Naive thymus-derived CD8-positive, alpha-beta T cell (primary cell): Measurements from ENCODE around the gene MIPEP. TPM values are rescaled to one million over a fixed set of nuclear protein-coding genes. Genes with fewer than 3 reads are reported as not detected.
"Not testable (repeated sequence)": the region's sequence is repeated elsewhere in the genome, so short reads cannot be mapped to it uniquely, and the experiment has no call there.

Source experiments
- ATAC-seq, 2 donors: fragments of 150-1000 bp; cut with Tn5 transposase in 1 of 2; sonication (Bioruptor Pico), chemical (Tn5 transposase) in 1 of 2; 1 replicate in 1 of 2; 2 replicates in 1 of 2; pipeline ENCODE4 v1.10.0; 2021; ENCODE audit warnings: mild to moderate bottlenecking in 2 of 2, moderate library complexity in 2 of 2
- POLR2A ChIA-PET: fragments of 350-600 bp; sonication (Branson Sonifier 250); formaldehyde crosslinking; loops from one replicate; lab custom pipeline; 2021; ENCODE audit warnings: antibody characterized with exemption; lab: Charles Lee
- DNase-seq, 10 donors: peaks; one replicate each; pipeline versions ENCODE4 v3.0.0 to v3.0.0-alpha.2; 2020 to 2022
- H3K27ac Mint-ChIP-seq, 10 donors: one replicate each; pipeline ENCODE4 v1.8.0; 2020 to 2022; ENCODE audit warnings: mild to moderate bottlenecking in 10 of 10, mixed read lengths in 10 of 10, moderate library complexity in 4 of 10, inconsistent platforms in 1 of 10
- H3K27me3 Mint-ChIP-seq, 5 donors: one replicate each; pipeline ENCODE4 v1.8.0; 2021 to 2022; ENCODE audit warnings: mixed read lengths in 5 of 5
- H3K36me3 Mint-ChIP-seq, 3 donors: one replicate each; pipeline ENCODE4 v1.8.0; 2020 to 2022; ENCODE audit warnings: mixed read lengths in 3 of 3, mild to moderate bottlenecking in 2 of 3, inconsistent platforms in 1 of 3
- H3K4me1 Mint-ChIP-seq, 4 donors: one replicate each; pipeline ENCODE4 v1.8.0; 2021 to 2022; ENCODE audit warnings: mixed read lengths in 4 of 4
- H3K4me3 Mint-ChIP-seq, 10 donors: one replicate each; pipeline ENCODE4 v1.8.0; 2020 to 2022; ENCODE audit warnings: mild to moderate bottlenecking in 10 of 10, mixed read lengths in 10 of 10, moderate library complexity in 6 of 10, inconsistent platforms in 1 of 10
- H3K9me3 Mint-ChIP-seq, 9 donors: one replicate each; pipeline ENCODE4 v1.8.0; 2020 to 2022; ENCODE audit warnings: mixed read lengths in 9 of 9, mild to moderate bottlenecking in 3 of 9, inconsistent platforms in 1 of 9, moderate library complexity in 1 of 9
- polyA plus RNA-seq, 3 donors: library from polyadenylated mRNA; unstranded; fragments of 300-500 nt; fragmentation: Illumina TruSeq; gene quantifications; one replicate each; pipeline ENCODE4 v1.2.3, GENCODE V29; 2021
- total RNA-seq, 8 experiments: library from RNA in 2 of 8; stranded (reverse) in 2 of 8; gene quantifications; one replicate each; pipeline ENCODE4 v1.2.3 and lab custom pipeline; 2021 to 2026

The MIPEP gene
- total and polyA plus RNA-seq, 5 experiments from 2014 or later, result 9.4 to 16.6 (median 14.0) TPM

- DNase-seq (no peak), ATAC-seq (peak in 1 of 2 donors; percentile 14)
- Mint-ChIP-seq H3K9me3 (no peaks in the 10 kb centered on the region), H3K27me3 (peaks cover 26 to 61% (median 44%) of the 10 kb centered on the region in 5 donors), H3K4me3 (peak overlapping the region in 4 of 10 donors; percentile 31 to 65 (median 51)), H3K27ac (no peak overlapping the region), H3K36me3 (peaks cover 0 to 2% (median 0%) of the 10 kb centered on the region in 3 donors), H3K4me1 (peaks cover 4 to 7% (median 6%) of the 10 kb centered on the region in 4 donors)
- POLR2A ChIA-PET, result no interaction called here
Observed at GRCh38 chr13:23903906-23904280, 14.7 kb upstream of the MIPEP start.

- no peaks in the 10 kb centered on the region for H3K9me3 Mint-ChIP-seq
- no peak overlapping the region for H3K27ac Mint-ChIP-seq
- H3K27me3 Mint-ChIP-seq, result peaks cover 26 to 61% (median 43%) of the 10 kb centered on the region in 5 donors
- H3K4me3 Mint-ChIP-seq, result peak overlapping the region in 6 of 10 donors; percentile 18 to 65 (median 46)
- ATAC-seq (peak in 1 of 2 donors; percentile 58), DNase-seq (peak in 2 of 10 donors; percentile 2 to 9)
- POLR2A ChIA-PET, result no interaction called here
- peaks cover 4 to 7% (median 6%) of the 10 kb centered on the region in 4 donors for H3K4me1 Mint-ChIP-seq
- H3K36me3 Mint-ChIP-seq, result peaks cover 0 to 2% (median 0%) of the 10 kb centered on the region in 3 donors
Observed at GRCh38 chr13:23902975-23903905, 14.0 kb upstream of the MIPEP start.

- POLR2A ChIA-PET, result no interaction called here
- DNase-seq (no peak), ATAC-seq (no peak)
- H3K36me3 Mint-ChIP-seq, result peaks cover 0 to 2% (median 0%) of the 10 kb centered on the region in 3 donors
- H3K9me3 Mint-ChIP-seq, result no peaks in the 10 kb centered on the region
- H3K27ac Mint-ChIP-seq, result no peak overlapping the region
- peaks cover 23 to 49% (median 36%) of the 10 kb centered on the region in 5 donors for H3K27me3 Mint-ChIP-seq
- no peak overlapping the region for H3K4me3 Mint-ChIP-seq
- peaks cover 4 to 7% (median 6%) of the 10 kb centered on the region in 4 donors for H3K4me1 Mint-ChIP-seq
Observed at GRCh38 chr13:23901365-23901764, 12.2 kb upstream of the MIPEP start.

- Mint-ChIP-seq H3K9me3 (no peaks in the 10 kb centered on the region), H3K4me1 (peaks cover 4 to 7% (median 6%) of the 10 kb centered on the region in 4 donors), H3K4me3 (no peak overlapping the region), H3K27me3 (peaks cover 22 to 44% (median 32%) of the 10 kb centered on the region in 5 donors), H3K27ac (no peak overlapping the region), H3K36me3 (peaks cover 0 to 2% (median 0%) of the 10 kb centered on the region in 3 donors)
- DNase-seq (peak in 4 of 10 donors; percentile 14 to 60 (median 34)), ATAC-seq (peak; percentile 59 to 60)
- POLR2A ChIA-PET, result no interaction called here
Observed at GRCh38 chr13:23899555-23899954, 10.4 kb upstream of the MIPEP start.

GRCh38 chr13:23898101-23898500, 8.9 kb upstream of the MIPEP start:
- ATAC-seq (no peak), DNase-seq (no peak)
- Mint-ChIP-seq H3K36me3 (peaks cover 0 to 2% (median 0%) of the 10 kb centered on the region in 3 donors), H3K9me3 (no peaks in the 10 kb centered on the region), H3K4me1 (peaks cover 0 to 7% (median 2%) of the 10 kb centered on the region in 4 donors), H3K27me3 (peaks cover 16 to 34% (median 23%) of the 10 kb centered on the region in 5 donors), H3K27ac (no peak overlapping the region), H3K4me3 (no peak overlapping the region)
- POLR2A ChIA-PET, result interaction anchor here (0.5 kb wide), 1 partner anchor 420 kb away, joined by 3 read pairs; no protein-coding TSS in a partner anchor

- H3K4me3 Mint-ChIP-seq, H3K36me3 Mint-ChIP-seq, H3K9me3 Mint-ChIP-seq, POLR2A ChIA-PET, DNase-seq, H3K4me1 Mint-ChIP-seq, ATAC-seq: not testable (repeated sequence)
- Mint-ChIP-seq H3K27ac (peak within 1 kb of the TSS in 1 of 10 donors; percentile 35), H3K27me3 (peaks cover 11 to 29% (median 22%) of the 10 kb centered on the region in 5 donors)
Observed at GRCh38 chr13:23897452-23897919, 8.3 kb upstream of the MIPEP start, which contains the start of gene C1QTNF9B. Gene C1QTNF9B (minus strand): TSS chr13:23897502.

- H3K9me3 Mint-ChIP-seq, H3K4me3 Mint-ChIP-seq, H3K27ac Mint-ChIP-seq, ATAC-seq, H3K4me1 Mint-ChIP-seq, H3K27me3 Mint-ChIP-seq, POLR2A ChIA-PET, DNase-seq, H3K36me3 Mint-ChIP-seq: not testable (repeated sequence)
Observed at GRCh38 chr13:23894746-23895145, 5.5 kb upstream of the MIPEP start.

GRCh38 chr13:23893791-23894190, 4.6 kb upstream of the MIPEP start:
- H3K27me3 Mint-ChIP-seq, H3K9me3 Mint-ChIP-seq, H3K27ac Mint-ChIP-seq, ATAC-seq, H3K36me3 Mint-ChIP-seq, DNase-seq, POLR2A ChIA-PET, H3K4me3 Mint-ChIP-seq: not testable (repeated sequence)
- H3K4me1 Mint-ChIP-seq, result peaks cover 8 to 14% (median 11%) of the 10 kb centered on the region in 4 donors

GRCh38 chr13:23889615-23890607, 711 bp upstream of the MIPEP start:
- no peak for DNase-seq
- Mint-ChIP-seq H3K27ac (peak overlapping the region; percentile 66 to 93 (median 88)), H3K4me1 (peaks cover 11 to 29% (median 27%) of the 10 kb centered on the region in 4 donors), H3K9me3 (no peaks in the 10 kb centered on the region), H3K36me3 (peaks cover 0 to 3% (median 0%) of the 10 kb centered on the region in 3 donors), H3K27me3 (peaks cover 0 to 2% (median 0%) of the 10 kb centered on the region in 5 donors), H3K4me3 (peak overlapping the region; percentile 85 to 98 (median 91))
- no peak for ATAC-seq
- POLR2A ChIA-PET, result interaction anchor here (1.7 kb wide), 1 partner anchor 311 kb away, joined by 4 read pairs; no protein-coding TSS in a partner anchor

- not testable (repeated sequence) for H3K4me3 Mint-ChIP-seq, H3K27me3 Mint-ChIP-seq
Observed at GRCh38 chr13:23884361-23884760, 4.8 kb downstream of the MIPEP start.

GRCh38 chr13:23883255-23883654, 5.9 kb downstream of the MIPEP start:
- Mint-ChIP-seq H3K9me3 (no peaks in the 10 kb centered on the region), H3K4me3 (no peak overlapping the region), H3K27me3 (no peaks in the 10 kb centered on the region), H3K27ac (peak overlapping the region in 1 of 10 donors; percentile 14), H3K4me1 (peaks cover 5 to 15% (median 13%) of the 10 kb centered on the region in 4 donors), H3K36me3 (peaks cover 5 to 46% (median 7%) of the 10 kb centered on the region in 3 donors)
- no peak for ATAC-seq
- POLR2A ChIA-PET, result no interaction called here
- DNase-seq, result no peak

More at GRCh38 chr13:23884361-23884760, 4.8 kb downstream of the MIPEP start:
- H3K36me3 Mint-ChIP-seq, result peaks cover 0 to 39% (median 7%) of the 10 kb centered on the region in 3 donors
- H3K9me3 Mint-ChIP-seq, DNase-seq, POLR2A ChIA-PET, H3K27ac Mint-ChIP-seq, ATAC-seq: not testable (repeated sequence)
- H3K4me1 Mint-ChIP-seq, result peaks cover 7 to 19% (median 17%) of the 10 kb centered on the region in 4 donors

GRCh38 chr13:23881402-23881800, 7.8 kb downstream of the MIPEP start:
- POLR2A ChIA-PET, ATAC-seq, H3K4me1 Mint-ChIP-seq, H3K4me3 Mint-ChIP-seq, H3K27me3 Mint-ChIP-seq, DNase-seq, H3K9me3 Mint-ChIP-seq, H3K27ac Mint-ChIP-seq: not testable (repeated sequence)
- H3K36me3 Mint-ChIP-seq, result peaks cover 5 to 56% (median 7%) of the 10 kb centered on the region in 3 donors
